AG04450 (cell line): Measurements from ENCODE around the gene TNRC6C. TPM values are rescaled to one million over a fixed set of nuclear protein-coding genes. Genes with fewer than 3 reads are reported as not detected.
"Not testable (repeated sequence)": the region's sequence is repeated elsewhere in the genome, so short reads cannot be mapped to it uniquely, and the experiment has no call there.

Source experiments
- CTCF ChIA-PET: fragments of 300-600, 350-600 bp; formaldehyde crosslinking; extraction: SDS; loops from one replicate; lab custom pipeline; 2022; ENCODE audit warnings: antibody characterized with exemption, inconsistent platforms; lab: Charles Lee
- POLR2A ChIA-PET: fragments of 350-600 bp; formaldehyde crosslinking; extraction: SDS; loops from one replicate; lab custom pipeline; 2021; ENCODE audit warnings: antibody characterized with exemption, inconsistent platforms; lab: Yijun Ruan, JAX
- DNase-seq: peaks from one replicate; pipeline ENCODE4 v3.0.0-alpha.2; 2011; ENCODE audit warnings: low read depth, low spot score
- H3K27ac ChIP-seq: one replicate; pipeline ENCODE4 v1.5.1; 2012; ENCODE audit warnings: low read depth, low read length, control low read depth
- H3K27me3 ChIP-seq: one replicate; pipeline ENCODE4 v1.6.0; 2012; ENCODE audit warnings: low read length; ENCODE audit not compliant: control insufficient read depth, insufficient read depth
- H3K4me3 ChIP-seq: 2 replicates; pipeline ENCODE4 v1.5.1; 2011; ENCODE audit warnings: mild to moderate bottlenecking, low read depth, low read length, control low read depth
- H3K9me3 ChIP-seq: 2 replicates; pipeline ENCODE4 v1.5.1; 2012; ENCODE audit warnings: low read length; ENCODE audit not compliant: control insufficient read depth, insufficient read depth
- CTCF ChIP-seq: IDR thresholded peaks from 2 replicates; pipeline ENCODE4 v1.5.1; 2011; ENCODE audit warnings: low read depth, low read length, control low read depth, inconsistent platforms
- polyA plus RNA-seq: library from polyadenylated mRNA; depleted of rRNA; stranded (reverse); fragments of >200 nt; gene quantifications from 2 replicates; pipeline ENCODE4 v1.2.3, GENCODE V29; 2011

Gene TNRC6C
- polyA plus RNA-seq, 1 experiment: 1.2 TPM

GRCh38 chr17:77930780-77931768 is 27.4 kb upstream of the TNRC6C start:
- TF ChIP-seq CTCF: no peak
- ChIA-PET POLR2A (no interaction called here), CTCF (no interaction called here)
- DNase-seq: no peak
- H3K4me3 ChIP-seq: no peak overlapping the region
- no peaks in the 10 kb centered on the region for H3K9me3 ChIP-seq
- H3K27me3 ChIP-seq: peaks cover 42% of the 10 kb centered on the region
- H3K27ac ChIP-seq: no peak overlapping the region

GRCh38 chr17:77933777-77934398 is 24.6 kb upstream of the TNRC6C start:
- no peak overlapping the region for H3K4me3 ChIP-seq
- no peak for DNase-seq
- peaks cover 38% of the 10 kb centered on the region for H3K27me3 ChIP-seq
- no peak overlapping the region for H3K27ac ChIP-seq
- CTCF ChIA-PET: no interaction called here
- POLR2A ChIA-PET: interaction anchor here (0.6 kb wide), 1 partner anchor 1208 kb away, joined by 10 read pairs; no protein-coding TSS in a partner anchor
- no peaks in the 10 kb centered on the region; the same call in 1 of the 2 replicates for H3K9me3 ChIP-seq
- TF ChIP-seq CTCF: no peak

GRCh38 chr17:77935121-77935571 is 23.4 kb upstream of the TNRC6C start:
- no peak for TF ChIP-seq CTCF
- CTCF ChIA-PET: no interaction called here
- POLR2A ChIA-PET: no interaction called here

GRCh38 chr17:77935744-77936143 is 22.8 kb upstream of the TNRC6C start:
- H3K4me3 ChIP-seq, H3K27ac ChIP-seq, DNase-seq, POLR2A ChIA-PET, H3K9me3 ChIP-seq, CTCF ChIA-PET: not testable (repeated sequence)
- H3K27me3 ChIP-seq: peaks cover 37% of the 10 kb centered on the region

More at GRCh38 chr17:77935121-77935571, 23.4 kb upstream of the TNRC6C start:
- peaks cover 33% of the 10 kb centered on the region for H3K27me3 ChIP-seq
- no peak overlapping the region for H3K27ac ChIP-seq
- no peak for DNase-seq
- no peaks in the 10 kb centered on the region; the same call in 1 of the 2 replicates for H3K9me3 ChIP-seq
- no peak overlapping the region for H3K4me3 ChIP-seq

GRCh38 chr17:77936881-77937280 is 21.6 kb upstream of the TNRC6C start:
- no peak for DNase-seq
- Histone ChIP-seq H3K4me3 (no peak overlapping the region), H3K27me3 (peaks cover 33% of the 10 kb centered on the region), H3K27ac (no peak overlapping the region), H3K9me3 (no peaks in the 10 kb centered on the region; the same call in 1 of the 2 replicates)
- CTCF ChIA-PET: no interaction called here
- TF ChIP-seq CTCF: no peak
- POLR2A ChIA-PET: interaction anchor here (1.9 kb wide), 1 partner anchor 21 kb away, joined by 7 read pairs; the partner anchor contains the start of gene TNRC6C
